SK-N-MC (cell line): ENCODE measurements around the gene CLEC5A.
"Not testable (repeated sequence)": the region's sequence is repeated elsewhere in the genome, so short reads cannot be mapped to it uniquely, and the experiment has no call there.

Source experiments
- EZH2 ChIP-seq: fragments of 200-600 bp; sonication (generic); IDR thresholded peaks from one replicate; pipeline ENCODE4 v1.6.1; 2017; ENCODE audit warnings: antibody characterized with exemption
- FOXP2 ChIP-seq: optimal IDR thresholded peaks from 2 replicates; pipeline ENCODE3; 2011; ENCODE audit warnings: mild to moderate bottlenecking, moderate library complexity; ENCODE audit not compliant: insufficient read depth; ENCODE audit errors: extremely low read length, control extremely low read depth
- POLR2AphosphoS5 ChIP-seq: IDR thresholded peaks from 2 replicates; pipeline ENCODE4 v1.6.1; 2012; ENCODE audit warnings: mild to moderate bottlenecking, low read depth, low read length, borderline replicate concordance

- not testable (repeated sequence) for TF ChIP-seq POLR2AphosphoS5, EZH2, FOXP2
These were observed 41.0 kb upstream of the CLEC5A start for GRCh38 chr7:141987803-141988202.
